HG02759 (cell line): Measurements from ENCODE around the gene CCDC85C.

Experiments
- ATAC-seq: cut with Tn5 transposase; IDR thresholded peaks from one replicate; pipeline ENCODE4 v1.9.1; 2021; ENCODE audit warnings: mild to moderate bottlenecking, moderate library complexity; ENCODE audit not compliant: unreplicated experiment

The CCDC85C gene

GRCh38 chr14:99454246-99454645, 149.8 kb downstream of the CCDC85C start:
- ATAC-seq = no peak

- ATAC-seq = no peak
Observed at GRCh38 chr14:99452968-99453367, 151.0 kb downstream of the CCDC85C start.

GRCh38 chr14:99451234-99451633, 152.8 kb downstream of the CCDC85C start:
- ATAC-seq = no peak

DNA sequence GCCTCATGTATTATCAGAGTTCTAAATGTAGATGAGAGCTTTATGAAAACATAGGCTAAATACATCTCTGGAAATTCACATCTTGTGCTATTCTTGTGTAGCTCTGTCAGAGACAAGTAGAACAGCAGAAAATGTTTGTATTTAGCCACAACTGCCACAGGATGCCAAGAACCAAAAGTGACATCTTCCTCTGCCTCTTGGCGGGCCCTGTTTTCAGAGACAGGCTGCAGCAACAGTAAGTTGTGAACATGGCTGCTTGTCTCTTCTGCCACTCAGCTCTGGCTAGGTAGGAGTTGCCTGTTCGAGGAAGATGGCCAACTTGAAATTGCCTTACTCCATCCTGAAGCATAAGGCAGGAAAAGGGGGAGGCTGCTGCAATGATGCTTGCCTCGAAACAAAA, 153.7 kb downstream of the CCDC85C start:
- no peak for ATAC-seq
